NCI-H748 (cell line): ENCODE measurements around the gene DLGAP4.
A peak's percentile ranks its signal among the peaks of the same experiment; 100 is the strongest.

ENCODE experiments used
- DNase-seq: peaks from one replicate; lab custom pipeline; 2025; ENCODE audit not compliant: unreplicated experiment; lab: John Stamatoyannopoulos, UW

DLGAP4 gene

GRCh38 chr20:36400909-36401735, 95.0 kb downstream of the DLGAP4 start:
- no peak for DNase-seq

DNA sequence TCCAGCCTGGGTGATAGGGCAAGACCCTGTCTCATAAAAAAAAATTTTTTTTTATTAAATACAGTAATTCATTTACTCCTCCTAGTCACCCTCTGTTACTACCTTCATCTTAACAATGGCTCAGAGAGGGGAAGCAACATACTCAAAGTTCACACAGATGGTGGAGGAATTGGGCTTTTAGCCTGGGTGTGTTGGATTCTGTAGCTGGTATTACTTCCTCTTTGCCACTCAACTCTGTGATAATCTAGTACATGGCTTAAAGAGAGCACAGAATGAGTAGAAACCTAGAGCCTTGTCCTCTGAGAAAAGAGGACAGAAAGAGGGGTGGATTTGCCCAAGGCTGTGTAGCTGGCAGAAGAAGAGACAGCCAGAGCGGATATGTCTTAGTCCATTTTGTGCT, 96.6 kb downstream of the DLGAP4 start:
- no peak for DNase-seq

DNA sequence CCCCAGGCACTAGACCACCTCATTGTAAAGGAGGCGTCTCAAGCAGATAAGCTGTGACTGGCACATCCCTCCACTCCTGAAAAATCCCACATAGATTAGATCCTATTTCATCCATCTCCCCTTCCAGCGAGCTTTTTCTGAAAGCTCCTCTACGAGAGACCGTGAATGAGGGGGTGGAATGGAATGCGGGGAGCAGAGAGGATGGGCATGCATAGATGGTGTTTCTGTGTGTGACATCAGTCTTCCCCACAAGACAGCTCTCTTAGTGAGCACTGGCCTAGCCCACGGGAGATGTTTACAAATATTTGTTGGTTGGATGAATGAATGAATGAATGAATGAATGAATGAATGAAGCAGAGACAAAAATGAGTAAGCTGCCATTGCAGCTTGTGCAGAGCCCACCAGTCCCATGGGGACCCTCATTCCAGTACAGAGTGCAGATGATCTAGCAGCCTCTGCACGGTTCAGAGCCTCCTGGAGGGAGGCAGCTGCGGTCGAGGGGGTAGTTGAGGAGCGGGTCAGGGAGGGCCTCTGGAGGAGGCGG, 98.4 kb downstream of the DLGAP4 start:
- no peak for DNase-seq

GRCh38 chr20:36405255-36405654, 99.1 kb downstream of the DLGAP4 start:
- DNase-seq, result no peak

- DNase-seq, result no peak
Measured at GRCh38 chr20:36407199-36407733, 101.1 kb downstream of the DLGAP4 start.

- DNase-seq, result peak; percentile 63
Measured at GRCh38 chr20:36408219-36408618, 102.1 kb downstream of the DLGAP4 start.

DNA sequence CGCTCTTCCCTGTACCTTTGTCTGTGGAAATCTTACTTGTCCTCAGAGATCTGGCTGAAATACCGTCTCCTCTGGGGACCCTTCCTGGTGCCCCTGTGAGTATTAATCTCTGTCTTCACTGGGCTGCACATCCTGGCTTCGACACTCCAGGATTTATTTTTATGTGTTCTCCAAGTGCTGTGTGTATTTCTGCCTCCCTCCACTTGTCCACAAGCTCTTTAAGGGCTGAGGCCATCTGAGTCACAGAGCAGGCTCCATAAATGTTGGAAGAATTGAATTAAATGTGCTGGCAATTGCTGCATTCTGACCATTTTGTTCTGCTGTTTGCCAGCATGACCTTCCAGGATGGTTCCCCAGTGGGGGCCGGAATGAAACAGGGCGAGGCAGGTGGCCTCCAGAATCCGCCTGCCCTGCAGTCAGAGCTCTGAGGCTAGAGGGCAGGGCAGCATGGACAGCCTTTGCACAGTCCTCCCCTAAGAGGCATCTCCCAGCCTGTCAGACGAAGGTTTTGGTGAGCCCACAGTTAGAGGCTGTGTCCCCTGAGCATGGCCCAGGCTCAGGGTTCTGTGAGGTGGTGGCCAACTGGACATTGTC, 105.8 kb downstream of the DLGAP4 start:
- no peak for DNase-seq

DNA sequence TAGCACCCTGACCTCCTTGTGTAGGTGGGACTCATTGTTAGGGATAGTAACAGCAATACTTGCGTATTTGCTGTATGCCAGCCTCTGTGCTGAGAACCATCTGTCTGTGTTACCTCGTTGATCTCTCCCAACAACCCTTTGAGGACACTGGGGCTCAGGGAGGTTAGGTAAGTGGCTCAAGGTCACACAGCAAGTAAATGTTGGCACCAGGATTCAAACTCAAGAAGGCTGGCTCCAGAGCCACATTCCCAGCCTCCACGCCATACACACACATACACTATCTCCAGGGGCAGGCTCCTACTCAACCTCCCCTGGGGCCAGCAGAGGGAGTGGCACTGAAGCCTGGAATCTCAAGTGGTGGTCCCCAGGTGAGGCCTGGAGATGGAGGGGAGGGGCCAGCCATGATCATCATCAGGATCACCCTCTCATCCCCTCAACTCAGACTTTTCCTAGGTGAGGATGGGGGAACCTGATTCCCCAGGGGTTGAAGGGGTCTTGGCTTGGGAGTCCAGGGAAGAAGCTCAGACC, 109.4 kb downstream of the DLGAP4 start:
- no peak for DNase-seq

- no peak for DNase-seq
Measured at GRCh38 chr20:36418711-36419110, 112.6 kb downstream of the DLGAP4 start.

- no peak for DNase-seq
Measured at GRCh38 chr20:36421641-36422040, 115.5 kb downstream of the DLGAP4 start.

- no peak for DNase-seq
Measured at GRCh38 chr20:36424314-36424713, 118.2 kb downstream of the DLGAP4 start.

DNA sequence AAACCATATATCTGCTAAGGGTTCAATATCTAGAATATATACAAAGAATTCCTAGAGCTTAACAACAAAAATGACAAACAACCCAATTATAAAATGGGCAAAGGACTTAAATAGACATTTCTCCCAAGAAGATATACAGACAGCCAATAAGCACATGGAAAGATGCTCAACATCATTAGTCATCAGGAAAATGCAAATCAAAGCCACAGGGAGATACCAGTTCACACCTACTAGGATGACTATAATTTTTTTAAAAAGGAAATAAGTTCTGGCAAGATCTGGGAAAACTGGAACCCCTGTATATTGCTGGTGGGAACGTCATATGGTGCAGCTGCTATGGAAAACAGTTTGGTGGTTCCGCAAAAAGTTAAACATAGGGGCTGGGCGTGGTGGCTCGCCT, 119.0 kb downstream of the DLGAP4 start:
- no peak for DNase-seq

GRCh38 chr20:36431604-36432003, 125.5 kb downstream of the DLGAP4 start:
- no peak for DNase-seq

- DNase-seq, result no peak
Measured at GRCh38 chr20:36432096-36432495, 126.0 kb downstream of the DLGAP4 start.

GRCh38 chr20:36434383-36434782, 128.2 kb downstream of the DLGAP4 start:
- DNase-seq, result no peak

- DNase-seq, result no peak
Measured at GRCh38 chr20:36435124-36435523, 129.0 kb downstream of the DLGAP4 start.

DNA sequence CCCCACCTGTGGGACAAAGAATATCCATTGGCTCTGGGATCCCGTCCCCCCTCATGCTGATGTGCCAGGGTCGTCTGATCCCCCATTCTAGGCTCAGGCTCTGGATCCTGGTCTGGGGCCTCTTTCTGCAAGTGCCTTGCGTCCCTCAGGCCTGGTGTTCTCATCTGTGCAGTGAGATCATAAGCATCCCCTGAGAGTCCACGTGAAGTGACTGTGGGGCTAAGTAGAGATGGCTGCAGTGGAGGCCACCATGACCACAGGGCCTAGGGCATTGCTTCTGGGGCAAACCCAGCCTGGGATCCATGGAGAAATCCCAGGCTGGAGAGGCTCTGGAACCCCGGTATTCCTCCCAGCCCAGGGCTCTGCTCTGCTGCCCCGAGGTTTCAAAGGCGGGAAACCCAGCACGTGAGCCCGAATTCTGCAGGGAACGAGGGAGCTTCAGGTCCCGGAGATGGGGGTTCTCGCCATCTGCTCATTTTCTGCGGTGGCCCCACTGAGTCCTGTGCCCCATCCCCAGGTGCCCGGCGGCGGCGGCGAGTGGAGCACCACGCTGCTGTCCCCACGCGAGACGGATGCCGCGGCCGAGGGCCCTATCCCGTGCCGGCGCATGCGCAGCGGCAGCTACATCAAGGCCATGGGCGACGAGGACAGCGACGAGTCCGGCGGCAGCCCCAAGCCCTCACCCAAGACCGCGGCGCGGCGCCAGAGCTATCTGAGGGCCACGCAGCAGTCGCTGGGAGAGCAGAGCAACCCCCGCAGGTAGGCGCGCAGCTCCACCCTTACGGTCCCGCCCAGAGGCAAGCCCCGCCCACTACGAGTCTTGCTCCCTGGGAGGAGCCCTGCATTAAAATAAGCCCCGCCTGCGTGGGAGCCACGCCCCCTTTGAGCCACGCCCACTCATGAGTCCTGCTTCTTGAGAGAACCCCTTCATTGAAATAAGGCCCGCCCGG, 129.7 kb downstream of the DLGAP4 start:
- peak; percentile 85 for DNase-seq

GRCh38 chr20:36439040-36439730, 133.0 kb downstream of the DLGAP4 start:
- DNase-seq, result peak; percentile 56

GRCh38 chr20:36439731-36440072, 133.6 kb downstream of the DLGAP4 start:
- no peak for DNase-seq

GRCh38 chr20:36440370-36441026, 134.4 kb downstream of the DLGAP4 start:
- no peak for DNase-seq
